ENCODE data around the gene PRPF8.

The PRPF8 gene

GRCh38 chr17:1625581-1625980 is 59.1 kb downstream of the PRPF8 start:
- no peak for DNase-seq (ENCODE audit: low spot score)

GRCh38 chr17:1625053-1625452 is 59.6 kb downstream of the PRPF8 start:
- no peak for DNase-seq (ENCODE audit: low spot score)

GRCh38 chr17:1624650-1625049 is 60.0 kb downstream of the PRPF8 start:
- DNase-seq (ENCODE audit: low spot score) = no peak

GRCh38 chr17:1623057-1623630 is 61.5 kb downstream of the PRPF8 start:
- DNase-seq (ENCODE audit: low spot score) = no peak

- DNase-seq (ENCODE audit: low spot score) = no peak
These were observed 63.3 kb downstream of the PRPF8 start for GRCh38 chr17:1621273-1621954.

DNA sequence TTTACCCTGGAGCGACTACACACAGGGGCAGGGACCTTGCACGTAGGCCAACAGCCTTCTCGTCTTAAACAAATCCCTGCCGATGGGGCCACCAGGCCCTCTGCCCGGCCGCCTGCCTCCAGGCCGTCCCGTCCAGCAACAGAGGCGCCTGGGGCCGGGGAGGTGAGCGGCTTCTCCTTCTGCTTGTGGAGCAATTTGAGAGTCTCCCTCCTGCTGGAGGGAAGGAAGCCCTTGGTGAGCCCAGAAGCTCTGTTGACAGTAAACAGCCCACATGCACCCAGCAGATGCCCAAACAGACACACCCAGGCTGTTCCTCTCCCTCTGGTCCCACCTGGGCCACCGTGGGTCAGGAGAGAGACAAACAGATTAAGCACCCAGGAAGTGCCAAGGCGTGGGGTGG is 64.2 kb downstream of the PRPF8 start:
- no peak for DNase-seq (ENCODE audit: low spot score)

- no peak for DNase-seq (ENCODE audit: low spot score)
These were observed 67.0 kb downstream of the PRPF8 start for GRCh38 chr17:1617620-1618174.

- no peak for DNase-seq (ENCODE audit: low spot score)
These were observed 68.6 kb downstream of the PRPF8 start for GRCh38 chr17:1616101-1616500.

DNA sequence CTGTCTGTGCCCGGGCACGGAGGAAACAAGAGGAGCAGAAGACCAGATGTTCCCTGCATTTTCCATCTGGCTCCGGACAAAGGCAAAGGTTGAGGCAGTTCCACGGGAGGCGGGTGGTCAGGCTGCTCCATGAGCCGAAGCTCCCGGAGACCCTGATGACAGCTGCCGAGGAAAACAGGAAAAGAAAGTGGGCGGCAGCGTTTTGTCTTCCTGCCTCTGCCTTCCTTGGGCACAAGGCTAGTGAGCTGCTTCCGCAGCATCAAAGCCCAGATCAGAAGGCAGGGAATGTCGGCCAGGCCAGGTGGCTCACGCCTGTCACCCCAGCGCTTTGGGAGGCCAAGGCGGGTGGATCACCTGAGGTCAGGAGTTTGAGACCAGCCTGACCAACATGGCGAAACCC is 72.3 kb downstream of the PRPF8 start:
- no peak for DNase-seq (ENCODE audit: low spot score)

DNA sequence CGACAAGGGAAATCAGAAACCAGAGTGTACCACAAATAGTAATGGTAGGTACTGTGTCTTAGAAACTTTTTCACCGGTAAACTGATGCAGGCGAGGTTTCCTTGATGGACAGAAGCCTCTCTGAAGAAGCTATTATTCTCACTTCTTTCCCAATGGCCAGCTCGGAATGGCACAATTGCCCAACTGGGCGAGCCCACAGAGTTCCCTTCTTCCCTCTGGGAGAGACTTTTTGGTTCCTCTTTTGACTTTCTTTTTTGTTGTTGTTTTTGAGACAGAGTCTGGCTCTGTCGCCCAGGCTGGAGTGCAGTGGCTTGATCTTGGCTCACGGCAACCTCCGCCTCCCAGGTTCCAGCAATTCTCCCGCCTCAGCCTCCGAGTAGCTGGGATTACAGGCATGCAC is 73.0 kb downstream of the PRPF8 start:
- no peak for DNase-seq (ENCODE audit: low spot score)

- no peak for DNase-seq (ENCODE audit: low spot score)
These were observed 76.0 kb downstream of the PRPF8 start for GRCh38 chr17:1608676-1609075.

DNA sequence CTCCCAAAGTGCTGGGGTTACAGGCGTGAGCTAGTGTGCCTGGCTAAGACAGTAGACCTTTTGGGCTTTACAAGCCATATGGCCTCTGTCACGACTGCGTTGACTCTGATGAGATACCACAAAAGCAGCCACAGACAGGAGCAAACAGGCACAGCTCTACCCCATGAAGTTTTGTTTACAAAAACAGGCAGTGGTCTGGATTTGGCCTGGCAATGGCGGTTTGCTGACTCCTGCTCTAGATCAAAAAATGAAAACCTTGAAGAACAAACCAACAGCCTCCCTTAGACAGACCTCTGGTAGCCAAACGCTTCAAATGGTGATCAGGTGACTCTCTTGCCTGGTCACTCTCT is 76.7 kb downstream of the PRPF8 start:
- no peak for DNase-seq (ENCODE audit: low spot score)

GRCh38 chr17:1606352-1606985 is 78.2 kb downstream of the PRPF8 start:
- DNase-seq (ENCODE audit: low spot score) = no peak

DNA sequence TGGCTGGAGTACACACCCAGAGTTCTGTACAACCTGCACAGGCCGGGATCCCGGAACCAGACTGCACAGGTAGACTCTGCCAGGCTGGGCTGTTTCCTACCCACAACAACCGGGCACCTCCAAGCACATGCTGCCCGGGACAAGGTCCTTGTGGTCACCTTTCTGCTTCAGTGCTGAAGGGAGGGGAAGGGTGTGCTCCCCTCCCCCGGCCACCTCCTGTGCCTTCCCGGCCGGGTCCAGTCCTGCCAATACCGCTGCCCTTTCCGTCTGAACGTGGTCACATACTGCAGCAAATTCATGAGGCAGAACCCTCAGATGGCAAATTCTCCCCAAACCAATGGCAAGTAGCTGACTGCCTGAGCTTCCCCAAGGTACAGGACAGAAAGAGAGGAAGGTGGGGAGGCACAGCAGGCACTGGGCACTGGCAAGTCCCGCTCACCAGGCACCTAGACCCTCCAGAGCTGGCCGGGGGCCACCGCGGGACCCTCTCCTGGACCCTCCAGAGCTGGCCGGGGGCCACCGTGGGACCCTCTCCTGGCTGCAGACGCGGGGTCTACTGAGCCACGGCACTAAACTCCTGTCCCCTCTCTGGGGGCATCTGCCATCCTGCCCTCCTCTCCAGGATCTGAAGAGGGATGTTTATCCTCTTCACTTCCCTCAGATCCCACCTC is 78.9 kb downstream of the PRPF8 start:
- DNase-seq (ENCODE audit: low spot score) = no peak

- DNase-seq (ENCODE audit: low spot score) = no peak
These were observed 79.7 kb downstream of the PRPF8 start for GRCh38 chr17:1604831-1605528.

- DNase-seq (ENCODE audit: low spot score) = no peak
These were observed 83.1 kb downstream of the PRPF8 start for GRCh38 chr17:1601571-1601970.
